Measurements from ENCODE around the gene CAGE1. TPM values are rescaled to one million over a fixed set of nuclear protein-coding genes. Genes with fewer than 3 reads are reported as not detected.

CAGE1 gene
- total RNA-seq, 1 donor from 2014 or later: not detected

DNA sequence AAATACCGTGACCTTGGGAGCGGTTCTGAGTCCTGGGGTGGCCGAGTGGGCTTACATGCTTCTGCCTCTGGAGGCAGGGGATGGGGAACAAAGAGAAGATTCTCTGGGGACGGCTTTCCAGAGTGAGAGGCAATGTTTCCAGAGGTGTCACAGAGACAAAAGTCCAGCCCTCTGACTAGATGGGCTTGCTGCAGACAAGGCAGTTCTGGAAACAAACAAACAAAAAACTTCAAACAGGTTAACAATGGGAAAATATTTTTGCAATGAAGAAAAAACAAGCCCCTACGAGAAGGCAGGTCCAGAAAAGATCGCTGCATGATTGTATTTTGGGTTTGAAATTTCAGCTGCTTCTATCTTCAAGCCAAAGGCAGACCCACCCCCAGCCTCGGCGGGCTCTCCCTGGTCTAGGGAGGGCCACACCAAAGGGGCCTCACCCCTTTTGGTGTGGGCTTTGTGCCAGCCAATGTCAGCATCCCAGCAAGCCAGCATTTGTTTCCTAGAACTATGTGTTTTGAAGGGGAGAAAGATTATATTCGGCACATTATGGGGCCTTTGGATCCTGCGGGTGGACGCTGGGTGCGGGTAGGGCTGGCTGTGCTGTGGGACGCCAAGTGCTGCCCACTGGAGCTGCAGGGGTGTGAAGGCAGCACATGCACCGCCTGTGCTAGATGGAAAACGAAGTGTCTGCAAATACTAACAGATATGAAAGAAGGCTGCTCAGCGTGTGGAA lies 43.0 kb upstream of the CAGE1 start:
- Histone ChIP-seq H3K4me3 (no peak overlapping the region), H3K27ac (no peak overlapping the region)
- intact Hi-C loops (cut with DNase I): no loop called here

DNA sequence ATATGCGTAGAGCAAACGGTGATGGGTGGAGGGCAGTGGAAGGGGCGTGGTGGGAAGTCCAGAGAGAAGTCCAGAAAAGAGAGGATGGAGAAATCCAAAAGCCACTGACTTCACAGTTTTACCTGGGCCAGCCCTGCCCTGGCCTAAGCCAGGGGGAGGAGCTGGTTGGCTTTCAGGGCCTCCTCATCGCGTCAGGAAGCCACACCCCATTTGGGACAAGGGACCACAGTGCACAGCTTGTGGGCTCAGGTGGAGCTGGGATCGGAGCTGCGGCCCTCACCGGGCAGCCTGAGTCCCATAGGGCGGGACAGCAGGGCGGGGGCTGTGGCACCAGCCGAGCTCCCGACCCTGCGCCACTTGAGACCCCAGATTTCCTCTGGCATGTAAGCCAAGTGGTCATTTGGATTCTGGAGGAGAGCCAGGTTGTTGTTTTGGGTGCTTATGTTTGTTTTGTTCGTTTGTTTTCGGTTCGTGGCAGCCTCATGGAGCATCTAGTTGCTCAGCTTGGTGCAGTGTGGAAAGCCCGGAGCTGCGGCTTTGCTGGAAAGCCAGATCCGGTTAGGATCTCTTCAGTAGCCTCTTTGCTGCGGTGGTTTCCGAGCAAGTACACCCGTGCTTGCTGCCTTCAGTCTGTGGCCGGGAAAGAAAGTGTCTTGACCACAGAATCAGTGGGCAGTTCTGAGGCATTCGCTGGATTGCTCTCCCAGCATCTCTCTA lies 42.3 kb upstream of the CAGE1 start:
- Histone ChIP-seq H3K4me1 (no peaks in the 10 kb centered on the region), H3K4me3 (no peak overlapping the region), H3K27ac (no peak overlapping the region), H3K27me3 (no peaks in the 10 kb centered on the region), H3K36me3 (no peaks in the 10 kb centered on the region), H3K9me3 (no peaks in the 10 kb centered on the region)
- intact Hi-C loops (cut with DNase I): no loop called here
- no peak for DNase-seq (ENCODE audit: low spot score in 2 of 2)
- TF ChIP-seq, protein P1, sequence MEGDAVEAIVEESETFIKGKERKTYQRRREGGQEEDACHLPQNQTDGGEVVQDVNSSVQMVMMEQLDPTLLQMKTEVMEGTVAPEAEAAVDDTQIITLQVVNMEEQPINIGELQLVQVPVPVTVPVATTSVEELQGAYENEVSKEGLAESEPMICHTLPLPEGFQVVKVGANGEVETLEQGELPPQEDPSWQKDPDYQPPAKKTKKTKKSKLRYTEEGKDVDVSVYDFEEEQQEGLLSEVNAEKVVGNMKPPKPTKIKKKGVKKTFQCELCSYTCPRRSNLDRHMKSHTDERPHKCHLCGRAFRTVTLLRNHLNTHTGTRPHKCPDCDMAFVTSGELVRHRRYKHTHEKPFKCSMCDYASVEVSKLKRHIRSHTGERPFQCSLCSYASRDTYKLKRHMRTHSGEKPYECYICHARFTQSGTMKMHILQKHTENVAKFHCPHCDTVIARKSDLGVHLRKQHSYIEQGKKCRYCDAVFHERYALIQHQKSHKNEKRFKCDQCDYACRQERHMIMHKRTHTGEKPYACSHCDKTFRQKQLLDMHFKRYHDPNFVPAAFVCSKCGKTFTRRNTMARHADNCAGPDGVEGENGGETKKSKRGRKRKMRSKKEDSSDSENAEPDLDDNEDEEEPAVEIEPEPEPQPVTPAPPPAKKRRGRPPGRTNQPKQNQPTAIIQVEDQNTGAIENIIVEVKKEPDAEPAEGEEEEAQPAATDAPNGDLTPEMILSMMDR (IDR thresholded peaks at IDR 0.05): no peak

More for the DNA sequence above, 43.0 kb upstream of the CAGE1 start:
- Histone ChIP-seq H3K27me3 (no peaks in the 10 kb centered on the region), H3K9me3 (no peaks in the 10 kb centered on the region), H3K36me3 (no peaks in the 10 kb centered on the region), H3K4me1 (no peaks in the 10 kb centered on the region)
- TF ChIP-seq, protein P1 (IDR thresholded peaks at IDR 0.05): no peak
- DNase-seq (ENCODE audit: low spot score in 2 of 2): no peak

DNA sequence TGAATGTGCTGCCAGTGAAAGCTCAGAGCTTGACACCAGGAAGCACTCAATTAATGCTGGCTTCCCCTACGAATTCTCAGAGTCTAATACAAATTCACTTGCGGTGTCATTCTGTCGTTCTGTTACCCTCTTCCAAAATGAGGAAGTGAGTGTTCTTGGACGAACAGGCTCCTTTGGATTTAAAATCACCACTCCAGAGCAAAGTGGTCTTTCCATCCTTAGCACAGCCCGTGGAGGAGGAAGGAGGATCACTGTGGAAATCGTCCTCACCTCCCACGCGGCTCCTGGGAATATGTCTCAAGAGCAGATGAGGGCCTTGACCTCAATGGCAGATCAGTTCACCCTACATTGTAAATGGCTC lies 41.8 kb upstream of the CAGE1 start:
- Histone ChIP-seq H3K27ac (no peak overlapping the region), H3K4me3 (no peak overlapping the region), H3K4me1 (no peaks in the 10 kb centered on the region), H3K36me3 (no peaks in the 10 kb centered on the region), H3K9me3 (no peaks in the 10 kb centered on the region), H3K27me3 (no peaks in the 10 kb centered on the region)
- no peak for DNase-seq (ENCODE audit: low spot score in 2 of 2)
- TF ChIP-seq, protein P1 (IDR thresholded peaks at IDR 0.05): no peak
- intact Hi-C loops (cut with DNase I): no loop called here

DNA sequence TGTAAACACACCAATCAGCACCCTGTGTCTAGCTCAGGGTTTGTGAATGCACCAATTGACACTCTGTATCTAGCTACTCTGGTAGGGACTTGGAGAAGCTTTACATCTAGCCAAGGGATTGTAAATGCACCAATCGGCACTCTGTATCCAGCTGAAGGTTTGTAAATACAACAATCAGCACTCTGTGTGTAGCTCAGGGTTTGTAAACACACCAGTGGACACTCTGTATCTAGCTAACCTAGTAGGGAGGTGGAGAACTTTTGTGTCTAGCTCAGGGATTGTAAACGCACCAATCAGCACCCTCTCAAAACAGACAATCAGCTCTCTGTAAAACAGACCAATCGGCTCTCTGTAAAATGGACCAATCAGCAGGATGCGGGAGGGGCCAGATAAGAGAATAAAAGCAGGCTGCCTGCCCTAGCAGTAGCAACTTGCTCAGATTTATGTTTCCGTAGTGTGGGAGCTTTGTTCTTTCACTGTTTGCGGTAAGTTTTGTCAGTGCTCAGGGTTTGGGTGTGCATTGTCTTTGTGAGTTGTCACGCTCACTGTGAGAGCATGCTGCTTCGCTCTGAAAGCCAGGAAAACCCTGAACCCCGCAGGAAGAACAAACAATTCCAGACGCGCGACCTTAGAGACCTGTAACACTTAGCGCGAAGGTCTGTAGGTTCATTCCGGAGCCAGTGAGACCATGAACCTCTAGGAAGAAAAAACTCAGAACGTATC lies 37.1 kb upstream of the CAGE1 start:
- Histone ChIP-seq H3K27me3 (no peaks in the 10 kb centered on the region), H3K36me3 (no peaks in the 10 kb centered on the region), H3K4me3 (no peak overlapping the region), H3K27ac (no peak overlapping the region), H3K4me1 (no peaks in the 10 kb centered on the region), H3K9me3 (no peaks in the 10 kb centered on the region)
- TF ChIP-seq, protein P1 (IDR thresholded peaks at IDR 0.05): no peak
- intact Hi-C loops (cut with DNase I): no loop called here
- DNase-seq (ENCODE audit: low spot score in 2 of 2): no peak

DNA sequence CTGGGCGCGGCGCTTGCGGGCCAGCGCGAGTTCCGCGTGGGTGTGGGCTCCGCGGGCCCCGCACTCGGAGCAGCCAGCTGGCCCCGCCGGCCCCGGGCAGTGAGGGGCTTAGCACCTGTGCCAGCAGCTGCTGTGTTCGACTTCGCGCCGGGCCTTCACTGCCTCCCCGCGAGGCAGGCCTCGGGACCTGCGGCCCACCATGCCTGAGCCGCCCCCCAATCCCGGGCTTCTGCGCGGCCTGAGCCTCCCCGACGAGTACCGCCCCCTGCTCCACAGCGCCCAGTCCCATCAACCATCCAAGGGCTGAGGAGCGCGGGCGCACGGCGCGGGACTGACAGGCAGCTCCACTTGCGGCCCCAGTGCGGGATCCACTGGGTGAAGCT lies 36.3 kb upstream of the CAGE1 start:
- no peaks in the 10 kb centered on the region for H3K27me3 ChIP-seq
- no peak overlapping the region for H3K27ac ChIP-seq
- H3K4me3 ChIP-seq: no peak overlapping the region
- no peaks in the 10 kb centered on the region for H3K9me3 ChIP-seq
- intact Hi-C loops (cut with DNase I): no loop called here
- H3K36me3 ChIP-seq: no peaks in the 10 kb centered on the region
- no peak for DNase-seq (ENCODE audit: low spot score in 2 of 2)
- TF ChIP-seq, protein P1 (IDR thresholded peaks at IDR 0.05): no peak
- no peaks in the 10 kb centered on the region for H3K4me1 ChIP-seq

All from ascending aorta (tissue), 2 donors.